ENCODE data around the gene GRM1. TPM values are rescaled to one million over a fixed set of nuclear protein-coding genes. Genes with fewer than 3 reads are reported as not detected.

GRM1 gene
- total and polyA plus RNA-seq, 2 donors (not counting 1 experiment from before 2014, with no cell fraction given) = 0.17 TPM; not detected in 1

- no peak overlapping the region for H3K4me3 ChIP-seq (replicated peaks in 1 of 4; ENCODE audit: control extremely low read depth in 1 of 4, insufficient read depth in 1 of 4, low read depth in 3 of 4, low read length in 4 of 4)
- DNase-seq (ENCODE audit: low read depth in 2 of 2) = no peak
- H3K4me1 ChIP-seq (ENCODE audit: control insufficient read depth, extremely low read depth, insufficient read depth, low read length) = peaks cover 5% of the 10 kb centered on the region
- H3K27ac ChIP-seq (ENCODE audit: insufficient read depth, low read length) = no peak overlapping the region
- H3K79me2 ChIP-seq (ENCODE audit: control insufficient read depth, insufficient read depth, low read length) = no peaks in the 10 kb centered on the region
- H3K9ac ChIP-seq (ENCODE audit: insufficient read depth, low read length) = no peak overlapping the region
- H2AFZ ChIP-seq (ENCODE audit: low read length) = no peak overlapping the region
- TF ChIP-seq EZH2 (IDR thresholded peaks at IDR 0.05; ENCODE audit: low read length, missing control alignments) = no peak
- no peaks in the 10 kb centered on the region for H3K27me3 ChIP-seq (ENCODE audit: control insufficient read depth, insufficient read depth, low read length)
- no peak overlapping the region for H3K4me2 ChIP-seq (ENCODE audit: extremely low read depth, insufficient read depth, low read length)
- no peaks in the 10 kb centered on the region for H3K9me3 ChIP-seq (ENCODE audit: control insufficient read depth, insufficient read depth, low read depth, low read length)
- H3K36me3 ChIP-seq (ENCODE audit: control insufficient read depth, insufficient read depth, low read length) = no peaks in the 10 kb centered on the region
- H4K20me1 ChIP-seq (ENCODE audit: control insufficient read depth, extremely low read depth, insufficient read depth, low read length) = no peaks in the 10 kb centered on the region
These were observed 325.6 kb downstream of the GRM1 start for GRCh38 chr6:146354451-146354850.

GRCh38 chr6:146355521-146356100 lies 326.7 kb downstream of the GRM1 start:
- TF ChIP-seq CTCF (conservative IDR thresholded peaks at IDR 0.05 in 1 of 2, IDR thresholded peaks at IDR 0.05 in 1 of 2; ENCODE audit: low read depth in 1 of 2, low read length in 2 of 2) = no peak
- Histone ChIP-seq H3K79me2 (ENCODE audit: control insufficient read depth, insufficient read depth, low read length) (no peaks in the 10 kb centered on the region), H3K9me3 (ENCODE audit: control insufficient read depth, insufficient read depth, low read depth, low read length) (no peaks in the 10 kb centered on the region), H3K4me3 (replicated peaks in 1 of 4; ENCODE audit: control extremely low read depth in 1 of 4, insufficient read depth in 1 of 4, low read depth in 3 of 4, low read length in 4 of 4) (no peak overlapping the region), H3K9ac (ENCODE audit: insufficient read depth, low read length) (no peak overlapping the region), H3K4me1 (ENCODE audit: control insufficient read depth, extremely low read depth, insufficient read depth, low read length) (peaks cover 5% of the 10 kb centered on the region), H3K27ac (ENCODE audit: insufficient read depth, low read length) (no peak overlapping the region), H4K20me1 (ENCODE audit: control insufficient read depth, extremely low read depth, insufficient read depth, low read length) (no peaks in the 10 kb centered on the region), H3K27me3 (ENCODE audit: control insufficient read depth, insufficient read depth, low read length) (no peaks in the 10 kb centered on the region), H3K36me3 (ENCODE audit: control insufficient read depth, insufficient read depth, low read length) (no peaks in the 10 kb centered on the region), H2AFZ (ENCODE audit: low read length) (no peak overlapping the region), H3K4me2 (ENCODE audit: extremely low read depth, insufficient read depth, low read length) (no peak overlapping the region)
- DNase-seq (ENCODE audit: low read depth in 2 of 2) = no peak

GRCh38 chr6:146357578-146358430 lies 328.9 kb downstream of the GRM1 start:
- no peaks in the 10 kb centered on the region for H3K9me3 ChIP-seq (ENCODE audit: control insufficient read depth, insufficient read depth, low read depth, low read length)
- H3K36me3 ChIP-seq (ENCODE audit: control insufficient read depth, insufficient read depth, low read length) = no peaks in the 10 kb centered on the region
- H3K4me2 ChIP-seq (ENCODE audit: extremely low read depth, insufficient read depth, low read length) = peak overlapping the region; percentile 56
- TF ChIP-seq CTCF (conservative IDR thresholded peaks at IDR 0.05 in 1 of 2, IDR thresholded peaks at IDR 0.05 in 1 of 2; ENCODE audit: low read depth in 1 of 2, low read length in 2 of 2) = no peak
- no peak for TF ChIP-seq EZH2 (IDR thresholded peaks at IDR 0.05; ENCODE audit: low read length, missing control alignments)
- peak overlapping the region in 1 of 4 experiments; percentile 25 for H3K4me3 ChIP-seq (replicated peaks in 1 of 4; ENCODE audit: control extremely low read depth in 1 of 4, insufficient read depth in 1 of 4, low read depth in 3 of 4, low read length in 4 of 4)
- no peaks in the 10 kb centered on the region for H3K79me2 ChIP-seq (ENCODE audit: control insufficient read depth, insufficient read depth, low read length)
- H3K4me1 ChIP-seq (ENCODE audit: control insufficient read depth, extremely low read depth, insufficient read depth, low read length) = peaks cover 5% of the 10 kb centered on the region
- no peaks in the 10 kb centered on the region for H3K27me3 ChIP-seq (ENCODE audit: control insufficient read depth, insufficient read depth, low read length)
- no peak overlapping the region for H3K9ac ChIP-seq (ENCODE audit: insufficient read depth, low read length)
- no peak overlapping the region for H2AFZ ChIP-seq (ENCODE audit: low read length)
- DNase-seq (ENCODE audit: low read depth in 2 of 2) = peak; percentile 59 to 98
- no peaks in the 10 kb centered on the region for H4K20me1 ChIP-seq (ENCODE audit: control insufficient read depth, extremely low read depth, insufficient read depth, low read length)
- peak overlapping the region; percentile 17 for H3K27ac ChIP-seq (ENCODE audit: insufficient read depth, low read length)
